Cardiac muscle cell (in vitro differentiated cells and primary cell): ENCODE results near the gene LARGE1. TPM values are rescaled to one million over a fixed set of nuclear protein-coding genes. Genes with fewer than 3 reads are reported as not detected.

ENCODE experiments used
- DNase-seq, 2 donors: peaks; one replicate each; pipeline versions ENCODE4 v3.0.0 to v3.0.0-alpha.2; 2010 to 2017; ENCODE audit warnings: low read depth in 1 of 2, low spot score in 1 of 2
- H3K27ac ChIP-seq: fragments of 200-600 bp; sonication (generic); 2 replicates; pipeline ENCODE4 v1.5.1; 2016
- H3K27me3 ChIP-seq: fragments of 200-600 bp; sonication (generic); 2 replicates; pipeline ENCODE4 v1.6.0; 2016; ENCODE audit warnings: control low read depth
- H3K36me3 ChIP-seq: fragments of 200-600 bp; sonication (generic); 2 replicates; pipeline ENCODE4 v1.5.1; 2016; ENCODE audit warnings: control low read depth
- H3K4me1 ChIP-seq: fragments of 200-600 bp; sonication (generic); 2 replicates; pipeline ENCODE4 v1.8.1; 2017; ENCODE audit warnings: low read depth, mild to moderate bottlenecking, mixed run types
- H3K4me3 ChIP-seq: fragments of 200-600 bp; sonication (generic); 2 replicates; pipeline ENCODE4 v1.5.1; 2016; ENCODE audit warnings: mild to moderate bottlenecking
- H3K9me3 ChIP-seq: fragments of 200-600 bp; sonication (generic); 2 replicates; pipeline ENCODE4 v1.5.1; 2017; ENCODE audit warnings: low read depth, mild to moderate bottlenecking, control low read depth
- polyA plus RNA-seq: library from polyadenylated mRNA; unstranded; fragments of >200 nt; fragmentation: Nextera tagmentation; extraction: Ambion mirVana; gene quantifications from 2 replicates; pipeline ENCODE4 v1.2.1, GENCODE V29; 2016
- total RNA-seq: library from RNA; depleted of rRNA; stranded (reverse); fragments of >200 nt; gene quantifications from 2 replicates; pipeline ENCODE4 v1.2.3, GENCODE V29; 2016
- TF ChIP-seq, protein P1 (sequence below): IDR thresholded peaks from 2 replicates; pipeline ENCODE4 v1.5.1; 2012; ENCODE audit warnings: low read depth, mild to moderate bottlenecking, low read length

The LARGE1 gene
- total and polyA plus RNA-seq, 2 experiments from 2014 or later, result 18.4 to 34.3 TPM

DNA sequence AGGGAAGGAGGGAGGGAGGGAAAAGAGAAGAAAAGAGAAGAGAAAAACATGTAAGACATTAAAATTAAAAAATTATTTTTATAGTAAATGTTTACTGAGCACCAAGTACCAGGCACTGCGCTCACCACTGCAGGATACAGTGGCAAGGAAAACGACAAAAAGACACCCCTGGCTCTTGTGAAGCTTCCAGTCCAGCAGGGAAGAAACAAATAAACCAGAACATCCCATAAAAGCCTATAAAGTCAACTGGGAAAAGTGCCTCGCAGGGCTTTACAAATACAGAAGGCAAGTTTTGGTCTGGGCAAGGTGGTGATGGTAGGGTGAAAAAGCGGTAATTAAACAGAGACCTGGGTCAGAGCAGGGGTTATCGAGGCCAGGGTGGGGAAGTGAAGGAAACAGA is 33.6 kb downstream of the LARGE1 start:
- H3K36me3 ChIP-seq, result no peaks in the 10 kb centered on the region
- no peak overlapping the region for H3K4me3 ChIP-seq
- H3K9me3 ChIP-seq, result no peaks in the 10 kb centered on the region
- TF ChIP-seq, protein P1, sequence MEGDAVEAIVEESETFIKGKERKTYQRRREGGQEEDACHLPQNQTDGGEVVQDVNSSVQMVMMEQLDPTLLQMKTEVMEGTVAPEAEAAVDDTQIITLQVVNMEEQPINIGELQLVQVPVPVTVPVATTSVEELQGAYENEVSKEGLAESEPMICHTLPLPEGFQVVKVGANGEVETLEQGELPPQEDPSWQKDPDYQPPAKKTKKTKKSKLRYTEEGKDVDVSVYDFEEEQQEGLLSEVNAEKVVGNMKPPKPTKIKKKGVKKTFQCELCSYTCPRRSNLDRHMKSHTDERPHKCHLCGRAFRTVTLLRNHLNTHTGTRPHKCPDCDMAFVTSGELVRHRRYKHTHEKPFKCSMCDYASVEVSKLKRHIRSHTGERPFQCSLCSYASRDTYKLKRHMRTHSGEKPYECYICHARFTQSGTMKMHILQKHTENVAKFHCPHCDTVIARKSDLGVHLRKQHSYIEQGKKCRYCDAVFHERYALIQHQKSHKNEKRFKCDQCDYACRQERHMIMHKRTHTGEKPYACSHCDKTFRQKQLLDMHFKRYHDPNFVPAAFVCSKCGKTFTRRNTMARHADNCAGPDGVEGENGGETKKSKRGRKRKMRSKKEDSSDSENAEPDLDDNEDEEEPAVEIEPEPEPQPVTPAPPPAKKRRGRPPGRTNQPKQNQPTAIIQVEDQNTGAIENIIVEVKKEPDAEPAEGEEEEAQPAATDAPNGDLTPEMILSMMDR, result no peak
- DNase-seq, result no peak
- H3K27me3 ChIP-seq, result no peaks in the 10 kb centered on the region
- H3K27ac ChIP-seq, result no peak overlapping the region
- H3K4me1 ChIP-seq, result peaks cover 3% of the 10 kb centered on the region

DNA sequence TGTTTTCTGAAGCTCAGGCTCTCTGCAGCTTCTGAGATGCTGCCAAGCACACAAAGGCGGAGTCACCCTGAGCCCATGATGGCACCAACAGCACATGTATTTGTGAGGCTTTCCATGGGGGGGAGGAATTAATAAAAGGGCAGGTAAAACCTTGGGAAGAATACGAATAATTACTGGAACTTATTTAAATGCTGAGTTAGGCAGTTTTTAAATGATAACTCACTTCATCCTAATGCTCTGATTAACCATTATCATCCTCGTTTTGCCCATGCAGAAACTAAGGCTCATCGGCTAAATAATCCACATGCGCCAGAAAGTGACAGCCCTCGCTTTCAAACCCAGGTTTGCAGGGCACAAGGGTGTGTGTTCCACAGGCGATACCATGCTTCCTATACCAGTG is 35.4 kb downstream of the LARGE1 start:
- Histone ChIP-seq H3K27ac (no peak overlapping the region), H3K36me3 (no peaks in the 10 kb centered on the region), H3K27me3 (no peaks in the 10 kb centered on the region), H3K4me1 (peaks cover 3% of the 10 kb centered on the region), H3K4me3 (no peak overlapping the region), H3K9me3 (no peaks in the 10 kb centered on the region)
- TF ChIP-seq, protein P1, result no peak
- DNase-seq, result no peak

DNA sequence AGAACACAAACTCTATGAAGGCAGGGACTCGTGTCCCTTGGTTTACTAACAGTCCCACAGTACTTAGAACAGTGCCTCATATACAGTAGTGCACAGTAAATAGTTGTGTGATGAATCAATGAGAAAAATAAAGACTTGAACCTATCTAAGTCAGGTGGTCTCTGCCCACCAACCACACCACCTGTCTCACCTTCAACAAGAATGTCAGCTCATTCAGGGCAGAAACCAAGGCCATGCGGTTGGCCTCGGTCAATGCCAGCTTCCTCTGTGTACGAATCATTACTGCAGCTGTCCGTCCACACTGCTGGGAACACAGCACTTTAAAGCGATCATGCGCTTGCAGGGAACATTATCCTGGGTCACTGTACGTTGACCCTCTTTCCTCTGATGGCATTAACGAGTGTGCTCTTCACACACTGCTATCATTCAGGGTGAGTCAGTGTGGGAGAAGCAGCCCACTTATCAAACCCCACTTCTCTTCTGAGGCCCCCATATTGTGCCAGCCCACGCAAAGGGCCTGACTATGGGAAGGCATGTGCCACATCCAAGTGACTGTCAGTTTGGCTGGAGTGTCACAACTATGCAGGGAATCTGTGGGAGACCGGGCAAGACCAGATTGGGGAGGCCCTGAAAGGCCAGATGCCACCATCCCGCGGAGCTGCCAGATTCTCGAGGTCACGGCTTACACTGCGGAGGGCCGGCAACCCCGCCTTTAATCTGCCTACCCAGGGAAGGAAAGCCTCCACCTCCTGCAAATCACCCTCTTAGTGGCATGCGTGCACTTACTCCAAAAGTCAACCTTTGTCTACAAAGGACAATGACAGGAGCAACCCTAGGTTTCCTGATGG is 36.1 kb downstream of the LARGE1 start:
- TF ChIP-seq, protein P1, result no peak
- H3K4me3 ChIP-seq, result no peak overlapping the region
- H3K27ac ChIP-seq, result no peak overlapping the region
- H3K4me1 ChIP-seq, result peaks cover 3% of the 10 kb centered on the region
- H3K36me3 ChIP-seq, result no peaks in the 10 kb centered on the region
- H3K9me3 ChIP-seq, result no peaks in the 10 kb centered on the region
- H3K27me3 ChIP-seq, result no peaks in the 10 kb centered on the region
- DNase-seq, result no peak

DNA sequence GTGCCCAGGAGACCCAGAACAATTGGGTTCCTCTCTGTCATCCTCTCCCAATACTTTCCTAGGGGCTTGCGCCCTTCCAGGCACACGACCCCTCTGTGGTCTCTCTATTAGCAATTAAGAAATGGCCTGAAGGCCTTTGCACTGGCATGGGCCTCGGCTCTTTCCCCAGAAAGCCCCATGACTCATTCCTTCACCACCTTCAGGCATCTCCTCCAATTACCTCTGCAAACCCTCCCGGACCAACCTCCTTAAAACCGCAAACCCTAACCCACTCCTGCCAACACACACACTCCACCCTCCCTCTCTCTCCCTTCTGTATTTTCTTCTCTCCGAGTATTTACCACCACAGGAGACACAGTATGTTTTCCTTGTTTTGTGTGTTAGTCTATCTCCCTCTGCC is 36.7 kb downstream of the LARGE1 start:
- Histone ChIP-seq H3K4me1 (peaks cover 3% of the 10 kb centered on the region), H3K4me3 (no peak overlapping the region), H3K36me3 (no peaks in the 10 kb centered on the region), H3K9me3 (no peaks in the 10 kb centered on the region), H3K27me3 (no peaks in the 10 kb centered on the region), H3K27ac (no peak overlapping the region)
- DNase-seq, result no peak
- TF ChIP-seq, protein P1, result no peak

DNA sequence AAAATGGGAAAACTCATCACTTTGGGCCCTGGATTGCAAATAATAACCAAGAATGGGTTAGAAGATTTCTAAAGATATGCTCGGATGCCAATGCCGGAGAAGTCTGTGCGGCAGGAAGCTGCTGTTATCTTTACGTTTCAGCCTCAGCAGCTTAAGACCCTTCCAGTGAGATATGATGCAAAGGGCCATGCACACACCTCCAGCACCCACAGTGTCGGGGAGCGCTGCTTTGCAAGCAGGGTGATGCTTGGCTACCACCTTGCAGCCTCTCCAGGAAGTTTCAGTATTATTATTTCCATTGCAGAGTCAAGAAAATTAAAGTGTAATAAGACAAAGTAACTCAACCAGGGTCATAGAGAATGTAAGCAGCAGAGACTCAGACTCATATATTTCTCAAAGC is 37.3 kb downstream of the LARGE1 start:
- Histone ChIP-seq H3K27ac (no peak overlapping the region), H3K9me3 (no peaks in the 10 kb centered on the region), H3K4me3 (no peak overlapping the region), H3K27me3 (no peaks in the 10 kb centered on the region), H3K4me1 (peaks cover 3% of the 10 kb centered on the region), H3K36me3 (no peaks in the 10 kb centered on the region)
- TF ChIP-seq, protein P1, result no peak
- no peak for DNase-seq
